GM23338 (cell line): Measurements from ENCODE around the gene ZBTB42. TPM values are rescaled to one million over a fixed set of nuclear protein-coding genes. Genes with fewer than 3 reads are reported as not detected.

Experiments used
- ATAC-seq: fragments of 200-7000 bp; cut with Tn5 transposase; 3 replicates; pipeline ENCODE4 v1.9.1; 2020
- DNase-seq: peaks from one replicate; pipeline ENCODE4 v3.0.0-alpha.2; 2015; ENCODE audit warnings: low spot score
- H2AFZ ChIP-seq: fragments of 200-600 bp; sonication (generic); 2 replicates; pipeline ENCODE4 v1.8.0; 2016; ENCODE audit warnings: antibody characterized with exemption, mild to moderate bottlenecking, moderate library complexity
- H3F3A ChIP-seq: fragments of 200-600 bp; sonication (generic); replicated peaks from 2 replicates; pipeline ENCODE4 v1.8.0; 2017; ENCODE audit warnings: antibody characterized with exemption, mixed run types, low read depth
- H3K27ac ChIP-seq: fragments of 200-600 bp; sonication (generic); 2 replicates; pipeline ENCODE4 v1.6.1; 2016; ENCODE audit warnings: low read depth
- H3K27me3 ChIP-seq: fragments of 200-600 bp; sonication (generic); 2 replicates; pipeline ENCODE4 v1.8.0; 2016; ENCODE audit warnings: mild to moderate bottlenecking, mixed run types, moderate library complexity; ENCODE audit not compliant: insufficient read depth
- H3K36me3 ChIP-seq: fragments of 200-600 bp; sonication (generic); 2 replicates; pipeline ENCODE4 v1.8.0; 2016; ENCODE audit warnings: mild to moderate bottlenecking; ENCODE audit not compliant: insufficient read depth
- H3K4me1 ChIP-seq: fragments of 200-600 bp; sonication (generic); 2 replicates; pipeline ENCODE4 v1.8.0; 2016; ENCODE audit warnings: mild to moderate bottlenecking, moderate library complexity; ENCODE audit not compliant: insufficient read depth
- H3K4me2 ChIP-seq: fragments of 200-600 bp; sonication (generic); 2 replicates; pipeline ENCODE4 v1.7.1; 2017; ENCODE audit warnings: mixed run types
- H3K4me3 ChIP-seq: fragments of 200-600 bp; sonication (generic); 2 replicates; pipeline ENCODE4 v1.6.1; 2016; ENCODE audit warnings: mixed run types
- H3K79me2 ChIP-seq: fragments of 200-600 bp; sonication (generic); replicated peaks from 2 replicates; pipeline ENCODE4 v1.8.0; 2017; ENCODE audit warnings: mild to moderate bottlenecking; ENCODE audit not compliant: insufficient read depth
- H3K9me2 ChIP-seq: fragments of 200-600 bp; sonication (generic); 2 replicates; pipeline ENCODE4 v1.8.0; 2017; ENCODE audit not compliant: insufficient read depth
- H4K20me1 ChIP-seq: fragments of 200-600 bp; sonication (generic); replicated peaks from 2 replicates; pipeline ENCODE4 v1.8.0; 2017; ENCODE audit warnings: mild to moderate bottlenecking; ENCODE audit not compliant: insufficient read depth
- H3K27ac Mint-ChIP-seq: 2 replicates; pipeline ENCODE4 v1.8.0; 2020; ENCODE audit warnings: inconsistent platforms, mild to moderate bottlenecking, moderate library complexity, mixed read lengths
- H3K27me3 Mint-ChIP-seq: 3 replicates; pipeline ENCODE4 v1.8.0; 2022; ENCODE audit warnings: low read depth, mild to moderate bottlenecking, moderate library complexity, mixed read lengths, inconsistent platforms; ENCODE audit not compliant: insufficient read depth, poor library complexity
- H3K36me3 Mint-ChIP-seq: 3 replicates; pipeline ENCODE4 v1.8.0; 2021; ENCODE audit warnings: low read depth, mild to moderate bottlenecking, inconsistent platforms, moderate library complexity, mixed read lengths
- H3K4me1 Mint-ChIP-seq: 3 replicates; pipeline ENCODE4 v1.8.0; 2020; ENCODE audit warnings: mild to moderate bottlenecking, inconsistent platforms, mixed read lengths
- H3K4me3 Mint-ChIP-seq: 3 replicates; pipeline ENCODE4 v1.8.0; 2021; ENCODE audit warnings: moderate library complexity, mild to moderate bottlenecking, inconsistent platforms, mixed read lengths
- H3K9me3 Mint-ChIP-seq: 3 replicates; pipeline ENCODE4 v1.8.0; 2020; ENCODE audit warnings: moderate library complexity, mild to moderate bottlenecking, inconsistent platforms, mixed read lengths
- CREB1 ChIP-seq: fragments of 250-450 bp; sonication (Bioruptor Pico); IDR thresholded peaks from 2 replicates; pipeline ENCODE4 v1.5.0; 2020; ENCODE audit warnings: low read depth, mild to moderate bottlenecking, moderate library complexity
- EZH2phosphoT487 ChIP-seq: fragments of 200-600 bp; sonication (generic); IDR thresholded peaks from one replicate; pipeline ENCODE4 v1.8.1; 2018; ENCODE audit warnings: antibody characterized with exemption; ENCODE audit not compliant: unreplicated experiment
- NANOG ChIP-seq: IDR thresholded peaks from 2 replicates; pipeline ENCODE4 v1.6.1; 2016; ENCODE audit warnings: antibody characterized with exemption, borderline replicate concordance
- STAT1 ChIP-seq: IDR thresholded peaks from one replicate; pipeline ENCODE4 v1.6.1; 2016; ENCODE audit warnings: antibody characterized with exemption; ENCODE audit not compliant: unreplicated experiment
- ZNF331 ChIP-seq: fragments of 250-450 bp; sonication (Bioruptor Pico); IDR thresholded peaks from 2 replicates; pipeline ENCODE4 v1.5.0; 2020; ENCODE audit warnings: low read depth, mild to moderate bottlenecking, moderate library complexity
- ZNF462 ChIP-seq: fragments of 250-450 bp; sonication (Bioruptor Pico); IDR thresholded peaks from 2 replicates; pipeline ENCODE4 v1.5.0; 2020; ENCODE audit warnings: mild to moderate bottlenecking, moderate library complexity
- polyA plus RNA-seq: library from polyadenylated mRNA; unstranded; fragments of >200 nt; fragmentation: Nextera tagmentation; extraction: Ambion mirVana; gene quantifications from 2 replicates; pipeline ENCODE4 v1.2.1, GENCODE V29; 2016
- total RNA-seq: library from RNA; depleted of rRNA; stranded (reverse); fragments of >200 nt; shearing (Covaris generic); gene quantifications from 2 replicates; pipeline ENCODE4 v1.2.3, GENCODE V29; 2014

ZBTB42 gene
- total and polyA plus RNA-seq, 2 experiments from 2014 or later, result 0.70 to 4.4 TPM

GRCh38 chr14:104801520-104802393 is 856 bp downstream of the ZBTB42 start (continued):
- TF ChIP-seq ZNF462 (CRISPR knock-in tag) (no peak), NANOG (no peak), CREB1 (CRISPR knock-in tag) (no peak), EZH2phosphoT487 (no peak), ZNF331 (CRISPR knock-in tag) (no peak), STAT1 (no peak)

- peaks cover 20% of the 10 kb centered on the region for H3K4me1 Mint-ChIP-seq
- H3K9me3 Mint-ChIP-seq, result peaks cover 11% of the 10 kb centered on the region
- Histone ChIP-seq H3K4me3 (no peak overlapping the region), H3K36me3 (no peaks in the 10 kb centered on the region), H3K27me3 (peaks cover 45% of the 10 kb centered on the region), H3K9me2 (0 out of 2 replicates have a peak, but pooled peaks cover 3% of the 10 kb centered on the region), H3K4me2 (no peak overlapping the region), H2AFZ (no peak overlapping the region), H3K27ac (no peak overlapping the region), H3K79me2 (no peaks in the 10 kb centered on the region), H4K20me1 (no peaks in the 10 kb centered on the region), H3F3A (peaks cover 12% of the 10 kb centered on the region; the same call in 1 of the 2 replicates), H3K4me1 (peaks cover 13% of the 10 kb centered on the region; the same call in 1 of the 2 replicates)
- no peak overlapping the region for H3K27ac Mint-ChIP-seq
- no peak for DNase-seq
- peak overlapping the region; percentile 17; the same call in 1 of the 3 replicates for H3K4me3 Mint-ChIP-seq
- H3K36me3 Mint-ChIP-seq, result no peaks in the 10 kb centered on the region
- peaks cover 58% of the 10 kb centered on the region for H3K27me3 Mint-ChIP-seq
- ATAC-seq, result no peak
- no peak for TF ChIP-seq ZNF462 (CRISPR knock-in tag)
- no peak for TF ChIP-seq EZH2phosphoT487
- no peak for TF ChIP-seq ZNF331 (CRISPR knock-in tag)
- TF ChIP-seq CREB1 (CRISPR knock-in tag), result no peak
Observed at GRCh38 chr14:104802394-104803184, 1.7 kb downstream of the ZBTB42 start.
